NCI-H146 treated with DMSO at 0.1 percent for 48 hours (cell line): Measurements from ENCODE around the gene TAF11L14.
"Not testable (repeated sequence)": the region's sequence is repeated elsewhere in the genome, so short reads cannot be mapped to it uniquely, and the experiment has no call there.

Source experiments
- DNase-seq: peaks from one replicate; lab custom pipeline; 2025; ENCODE audit not compliant: unreplicated experiment; lab: John Stamatoyannopoulos, UW

The TAF11L14 gene

DNA sequence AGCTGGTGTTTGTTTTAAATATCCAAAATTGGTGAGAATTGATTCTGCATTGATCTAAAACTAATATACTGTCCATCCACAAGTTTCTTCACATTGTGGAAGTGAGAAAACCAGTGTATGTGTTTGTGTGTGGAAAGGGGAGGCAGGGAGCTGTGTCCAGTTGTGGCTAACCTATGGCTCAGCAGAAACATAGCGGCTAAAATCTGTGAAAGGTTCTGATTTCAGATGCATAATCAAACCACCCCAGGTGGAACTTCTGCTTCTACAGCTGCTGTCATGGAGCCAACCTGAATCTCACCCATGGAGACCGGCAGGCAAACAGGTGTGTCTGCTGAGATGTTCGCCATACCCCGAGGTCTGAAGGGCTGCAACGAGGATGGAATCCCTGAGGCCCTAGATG, at the start of gene TAF11L14:
Gene TAF11L14 (plus strand): TSS at position 301 of the 400 bp plus-strand sequence.
- no peak for DNase-seq

DNA sequence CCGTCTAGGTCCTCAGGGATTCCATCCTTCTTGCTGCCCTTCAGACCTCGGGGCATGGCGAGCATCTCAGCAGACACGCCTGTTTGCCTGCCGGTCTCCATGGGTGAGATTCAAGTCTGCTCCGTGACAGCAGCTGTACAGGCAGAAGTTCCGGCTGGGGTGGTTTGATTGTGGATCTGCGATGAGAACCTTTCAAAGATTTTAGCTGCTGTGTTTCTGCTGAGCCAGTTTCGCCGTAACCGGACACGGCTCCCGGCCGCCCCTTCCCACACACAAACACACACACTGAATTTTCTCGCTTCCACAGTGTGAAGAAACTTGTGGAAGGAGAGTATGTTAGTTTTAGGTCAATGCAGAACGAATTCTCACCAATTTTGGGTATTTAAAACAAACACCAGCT, 48.6 kb upstream of the TAF11L14 start, which contains the start of gene TAF11L7:
Gene TAF11L7 (minus strand): TSS at position 101 of the 400 bp plus-strand sequence.
- not testable (repeated sequence) for DNase-seq

- not testable (repeated sequence) for DNase-seq
Measured at GRCh38 chr5:17590860-17591259, 43.4 kb upstream of the TAF11L14 start, which contains the start of gene TAF11L8. TSS of gene TAF11L8 (minus strand) at chr5:17590960.

DNA sequence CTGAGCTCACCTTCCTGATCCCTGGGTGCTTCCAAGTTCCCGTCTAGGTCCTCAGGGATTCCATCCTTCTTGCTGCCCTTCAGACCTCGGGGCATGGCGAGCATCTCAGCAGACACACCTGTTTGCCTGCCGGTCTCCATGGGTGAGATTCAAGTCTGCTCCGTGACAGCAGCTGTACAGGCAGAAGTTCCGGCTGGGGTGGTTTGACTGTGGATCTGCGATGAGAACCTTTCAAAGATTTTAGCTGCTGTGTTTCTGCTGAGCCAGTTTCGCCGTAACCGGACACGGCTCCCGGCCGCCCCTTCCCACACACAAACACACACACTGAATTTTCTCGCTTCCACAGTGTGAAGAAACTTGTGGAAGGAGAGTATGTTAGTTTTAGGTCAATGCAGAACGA, 40.0 kb upstream of the TAF11L14 start, which contains the start of gene TAF11L9:
Gene TAF11L9 (minus strand): TSS at position 140 of the 400 bp plus-strand sequence.
- not testable (repeated sequence) for DNase-seq

- DNase-seq: not testable (repeated sequence)
Measured at GRCh38 chr5:17597728-17598127, 36.5 kb upstream of the TAF11L14 start, which contains the start of gene TAF11L10. TSS of gene TAF11L10 (minus strand) at chr5:17597828.

DNA sequence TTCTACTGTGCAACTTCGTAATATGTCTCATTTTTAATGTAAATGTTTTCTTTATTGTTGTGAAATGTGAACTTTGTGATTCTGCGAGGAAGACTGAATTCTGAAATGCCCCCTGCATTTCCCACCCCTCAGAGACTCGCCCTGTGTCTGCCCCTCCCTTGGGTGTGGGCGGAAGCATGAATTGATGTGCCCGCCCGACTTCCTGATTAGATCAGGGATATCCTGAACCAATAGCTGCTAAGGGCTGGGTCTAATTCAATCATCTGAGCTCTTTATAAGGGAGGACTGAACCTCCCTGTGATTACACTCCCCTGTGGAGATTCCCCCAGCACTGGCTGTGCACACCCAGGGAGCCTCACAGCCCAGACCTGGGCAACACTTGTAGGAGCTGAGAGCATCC, 30.4 kb upstream of the TAF11L14 start, which contains the start of gene TAF11L11:
Gene TAF11L11 (plus strand): TSS at position 304 of the 400 bp plus-strand sequence.
- not testable (repeated sequence) for DNase-seq

GRCh38 chr5:17604951-17605350, 29.3 kb upstream of the TAF11L14 start:
- DNase-seq: no peak

DNA sequence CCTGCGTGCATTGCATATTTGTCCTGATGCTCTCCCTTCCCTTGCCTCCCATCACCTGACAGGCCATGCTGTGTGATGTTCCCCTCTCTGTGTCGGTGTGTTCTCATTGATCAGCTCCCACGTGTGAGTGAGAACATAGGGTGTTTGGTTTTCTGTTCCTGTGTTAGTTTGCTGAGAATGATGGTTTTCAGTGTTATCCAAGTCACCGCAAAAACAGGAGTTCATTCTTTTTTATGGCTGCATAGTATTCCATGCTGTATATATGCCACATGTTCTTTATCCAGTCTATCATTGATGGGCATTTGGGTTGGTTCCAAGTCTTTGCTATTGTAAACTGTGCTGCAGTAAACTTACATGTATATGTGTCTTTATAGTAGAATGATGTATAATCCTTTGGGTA, 26.8 kb upstream of the TAF11L14 start:
- not testable (repeated sequence) for DNase-seq

DNA sequence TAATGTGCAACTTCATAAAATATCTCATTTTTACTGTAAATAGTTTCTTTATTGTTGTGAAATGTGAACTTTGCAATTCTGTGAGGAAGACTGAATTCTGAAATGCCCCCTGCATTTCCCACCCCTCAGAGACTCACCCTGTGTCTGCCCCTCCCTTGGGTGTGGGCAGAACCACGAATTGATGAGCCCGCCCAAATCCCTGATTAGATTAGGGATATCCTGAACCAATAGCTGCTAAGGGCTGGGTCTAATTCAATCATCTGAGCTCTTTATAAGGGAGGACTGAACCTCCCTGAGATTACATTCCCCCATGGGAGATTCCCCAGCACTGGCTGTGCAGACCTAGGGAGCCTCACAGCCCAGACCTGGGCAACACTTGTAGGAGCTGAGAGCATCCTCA, 24.2 kb upstream of the TAF11L14 start, which contains the start of gene TAF11L12:
Gene TAF11L12 (plus strand): TSS at position 301 of the 400 bp plus-strand sequence.
- not testable (repeated sequence) for DNase-seq

DNA sequence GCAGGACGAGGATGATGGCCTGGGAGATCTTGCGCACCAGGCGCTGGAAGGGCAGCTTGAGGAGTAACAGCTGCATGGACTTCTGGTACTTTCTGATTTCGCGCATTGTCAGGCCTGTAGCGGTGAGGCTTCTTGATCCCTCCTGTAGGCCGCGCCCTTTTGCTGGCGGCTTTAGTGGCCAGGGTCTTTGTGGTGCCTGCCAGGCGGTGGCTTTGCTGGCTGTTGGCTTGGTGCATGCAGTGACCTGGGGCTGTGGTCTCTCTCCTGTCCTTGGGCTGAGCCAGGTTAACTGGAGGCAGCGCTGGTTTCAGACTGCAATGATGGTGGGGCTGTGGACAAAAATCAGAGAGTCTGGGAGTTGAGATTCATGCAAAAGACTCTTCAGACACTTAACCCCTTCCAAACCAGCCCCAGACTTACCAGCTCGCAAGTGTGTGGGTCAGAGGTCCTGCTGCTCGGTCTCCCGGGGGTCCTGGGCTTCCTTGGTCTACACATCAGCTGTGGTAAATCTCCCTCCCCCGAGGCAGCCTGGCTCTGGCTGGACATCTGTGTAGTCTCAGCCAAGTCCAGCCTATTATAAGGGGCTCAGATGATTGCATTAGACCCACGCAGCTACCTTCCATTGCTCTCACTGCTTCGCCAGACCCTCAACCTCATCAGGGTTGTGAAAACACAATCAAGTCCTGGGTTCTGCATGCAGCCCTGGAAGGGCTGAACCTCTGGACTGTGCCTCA, 19.2 kb upstream of the TAF11L14 start:
- DNase-seq: no peak

GRCh38 chr5:17619354-17619753, 14.9 kb upstream of the TAF11L14 start:
- no peak for DNase-seq

GRCh38 chr5:17620627-17621026, 13.6 kb upstream of the TAF11L14 start:
- DNase-seq: no peak

GRCh38 chr5:17625686-17626085, 8.6 kb upstream of the TAF11L14 start:
- no peak for DNase-seq

- DNase-seq: not testable (repeated sequence)
Measured at GRCh38 chr5:17631788-17632187, 2.5 kb upstream of the TAF11L14 start, which contains the start of gene TAF11L13. TSS of gene TAF11L13 (plus strand) at chr5:17632088.

- not testable (repeated sequence) for DNase-seq
Measured at GRCh38 chr5:17649232-17649631, 15.0 kb downstream of the TAF11L14 start.

DNA sequence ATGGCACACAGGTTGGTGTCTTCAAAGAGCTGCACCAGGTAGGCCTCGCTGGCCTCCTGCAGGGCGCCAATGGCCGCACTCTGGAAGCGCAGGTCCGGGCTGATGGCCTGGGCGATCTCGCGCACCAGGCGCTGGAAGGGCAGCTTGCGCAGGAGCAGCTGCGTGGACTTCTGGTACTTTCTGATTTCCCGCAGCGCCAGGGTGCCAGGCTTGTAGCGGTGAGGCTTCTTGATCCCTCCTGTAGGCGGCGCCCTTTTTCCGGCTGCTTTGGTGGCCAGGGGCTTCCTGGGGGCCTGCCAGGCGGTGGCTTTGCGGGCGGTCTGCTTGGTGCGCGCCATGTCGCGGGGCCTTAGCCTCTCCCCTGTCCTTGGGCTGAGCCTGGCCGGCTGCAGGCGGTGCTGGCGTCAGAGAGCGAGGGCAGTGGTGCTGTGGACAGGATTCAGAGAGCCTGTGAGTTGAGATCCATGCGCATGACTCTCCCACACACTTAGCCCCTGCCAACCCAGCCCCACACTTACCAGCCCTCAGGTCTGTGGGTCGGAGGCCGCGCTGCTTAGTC, 21.0 kb downstream of the TAF11L14 start:
- not testable (repeated sequence) for DNase-seq

GRCh38 chr5:17655921-17656320, 21.7 kb downstream of the TAF11L14 start:
- no peak for DNase-seq

GRCh38 chr5:17663182-17663581, 28.9 kb downstream of the TAF11L14 start:
- peak; percentile 66 for DNase-seq

GRCh38 chr5:17665836-17666235, 31.6 kb downstream of the TAF11L14 start:
- DNase-seq: no peak

GRCh38 chr5:17666726-17667235, 32.5 kb downstream of the TAF11L14 start:
- no peak for DNase-seq

- DNase-seq: no peak
Measured at GRCh38 chr5:17670353-17670752, 36.1 kb downstream of the TAF11L14 start.
